WI38 (cell line): ENCODE data around the gene AUNIP.

Experiments used
- H3K4me3 ChIP-seq: 2 replicates; pipeline ENCODE4 v1.5.1; 2011; ENCODE audit warnings: low read depth, mild to moderate bottlenecking, control low read depth, low read length
- CTCF ChIP-seq: IDR thresholded peaks from 2 replicates; pipeline ENCODE4 v1.5.1; 2012; ENCODE audit warnings: low read depth, mild to moderate bottlenecking, control low read depth, low read length

AUNIP gene

GRCh38 chr1:25813071-25813733 is 46.1 kb downstream of the AUNIP start:
- H3K4me3 ChIP-seq: no peak overlapping the region
- no peak for TF ChIP-seq CTCF

- no peak overlapping the region for H3K4me3 ChIP-seq
- TF ChIP-seq CTCF: no peak
Observed at GRCh38 chr1:25811384-25812082, 47.7 kb downstream of the AUNIP start.

DNA sequence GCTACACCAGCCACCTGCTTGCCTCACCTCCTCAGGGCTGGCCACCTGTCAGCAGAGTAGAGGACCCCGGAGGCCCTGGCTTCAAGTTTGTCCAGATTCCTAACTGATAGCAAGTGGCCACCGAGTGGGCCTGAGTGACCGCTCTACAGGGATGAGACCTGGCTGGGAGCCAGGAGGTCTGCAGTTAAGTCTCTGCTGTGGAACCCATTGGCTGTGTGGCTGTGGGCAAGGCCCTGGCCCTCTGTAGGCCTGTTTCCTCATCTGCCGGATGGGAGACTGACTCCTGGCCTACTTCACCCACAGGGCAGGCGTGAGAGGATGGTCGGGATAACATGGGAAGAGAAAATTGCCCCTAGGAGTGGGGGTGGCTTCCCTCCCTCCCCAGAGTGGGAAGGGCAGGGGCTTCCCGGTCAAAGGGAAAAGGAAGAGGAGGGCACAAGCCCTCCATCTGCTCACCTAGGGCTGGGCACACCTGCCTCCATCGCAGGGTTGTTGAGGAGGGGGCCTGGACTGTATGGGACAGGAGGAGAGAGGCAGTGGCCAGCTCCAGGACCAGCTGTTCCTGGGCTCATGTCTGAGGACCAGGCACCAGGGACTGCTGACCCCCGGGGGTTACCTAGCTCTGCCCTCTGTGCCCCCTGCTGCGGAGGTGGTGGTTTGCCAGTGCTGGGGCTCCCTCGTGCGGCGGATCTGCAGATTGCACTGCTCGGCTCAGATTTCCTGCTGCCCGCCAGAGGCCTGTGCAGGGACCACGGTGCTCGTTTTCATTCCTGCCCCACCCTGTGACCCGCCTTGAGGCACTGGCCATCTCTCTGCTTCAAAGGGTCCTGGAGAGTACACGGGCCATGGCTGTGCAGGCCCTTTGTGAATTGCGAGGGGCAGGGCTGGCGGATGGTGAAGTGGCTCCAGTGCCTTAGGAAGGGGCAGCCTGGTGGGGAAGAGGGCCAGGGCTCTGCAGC is 48.6 kb downstream of the AUNIP start:
- H3K4me3 ChIP-seq: no peak overlapping the region
- peak; percentile 81 for TF ChIP-seq CTCF

- no peak overlapping the region for H3K4me3 ChIP-seq
Observed at GRCh38 chr1:25809929-25810328, 49.3 kb downstream of the AUNIP start.

DNA sequence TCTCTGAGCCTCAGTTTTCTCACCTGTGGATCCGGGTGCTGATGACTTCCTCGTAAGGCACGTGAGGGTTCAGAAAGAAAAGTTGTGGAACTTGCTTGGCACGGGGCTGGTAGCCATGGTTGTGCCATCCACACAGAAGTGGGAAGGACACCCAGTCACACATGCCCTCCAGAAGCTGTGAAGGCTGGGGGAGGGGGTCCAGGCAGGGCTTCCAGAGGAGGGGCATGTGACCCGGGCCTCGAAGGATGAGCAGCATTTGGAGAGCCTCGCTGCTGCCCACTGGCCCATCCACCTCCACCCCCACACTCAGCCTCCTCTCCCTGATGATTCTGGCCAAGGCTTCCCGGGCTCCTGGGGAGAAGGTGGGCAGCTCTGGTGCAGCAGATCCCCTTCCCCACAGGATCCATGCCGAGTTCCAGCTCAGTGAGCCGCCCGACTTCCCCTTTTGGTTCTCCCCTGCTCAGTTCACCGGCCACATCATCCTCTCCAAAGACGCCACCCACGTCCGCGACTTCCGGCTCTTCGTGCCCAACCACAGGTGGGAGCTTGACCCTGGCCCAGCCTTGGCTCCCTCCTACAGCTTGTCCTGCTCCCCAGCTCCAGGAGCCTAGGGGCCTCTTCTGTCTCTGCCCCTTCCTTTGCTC is 49.9 kb downstream of the AUNIP start:
- no peak for TF ChIP-seq CTCF
- H3K4me3 ChIP-seq: no peak overlapping the region

More at GRCh38 chr1:25809929-25810328, 49.3 kb downstream of the AUNIP start:
- TF ChIP-seq CTCF: no peak

- no peak overlapping the region for H3K4me3 ChIP-seq
- no peak for TF ChIP-seq CTCF
Observed at GRCh38 chr1:25808481-25809244, 50.6 kb downstream of the AUNIP start.
